ENCODE data around the gene MED15. TPM values are rescaled to one million over a fixed set of nuclear protein-coding genes. Genes with fewer than 3 reads are reported as not detected.

The MED15 gene
- total RNA-seq, 4 donors from 2014 or later: 16.5 to 110 (median 38.6) TPM

DNA sequence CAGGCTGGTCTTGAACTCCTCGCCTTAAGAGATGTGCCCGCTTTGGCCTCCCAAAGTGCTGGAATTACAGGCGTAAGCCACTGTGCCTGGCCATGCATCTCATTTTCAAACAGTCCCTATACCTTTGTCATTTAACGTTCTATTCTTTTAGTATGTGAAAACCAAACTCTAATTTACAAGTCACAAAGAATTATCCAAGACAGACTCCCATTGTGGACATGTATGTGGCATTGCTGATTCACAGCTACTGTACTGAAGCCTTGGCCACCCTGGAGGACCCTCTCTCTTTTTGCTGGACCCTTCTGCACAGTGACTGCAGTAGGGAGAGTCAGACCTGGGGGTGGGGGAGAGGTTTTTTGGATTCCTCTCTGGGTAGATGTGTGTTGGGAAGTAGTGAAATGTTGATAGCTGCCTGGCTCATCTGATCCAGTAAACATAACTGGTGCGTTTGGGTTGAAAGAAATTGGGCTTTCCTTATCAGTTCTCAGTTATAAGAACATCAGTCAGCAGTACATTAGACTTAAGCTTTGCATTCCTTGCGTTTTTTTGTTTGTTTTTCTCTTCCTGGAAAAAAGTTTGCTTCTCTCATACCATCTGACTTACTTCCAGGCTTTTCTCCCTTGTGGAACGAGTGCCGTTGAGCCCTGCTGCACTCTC, 65.9 kb downstream of the MED15 start:
- intact Hi-C loops (cut with DNase I; ENCODE audit: low total_unique reads): no loop called here
- no peak for TF ChIP-seq POLR2A (IDR thresholded peaks at IDR 0.05)
- TF ChIP-seq, protein P1, sequence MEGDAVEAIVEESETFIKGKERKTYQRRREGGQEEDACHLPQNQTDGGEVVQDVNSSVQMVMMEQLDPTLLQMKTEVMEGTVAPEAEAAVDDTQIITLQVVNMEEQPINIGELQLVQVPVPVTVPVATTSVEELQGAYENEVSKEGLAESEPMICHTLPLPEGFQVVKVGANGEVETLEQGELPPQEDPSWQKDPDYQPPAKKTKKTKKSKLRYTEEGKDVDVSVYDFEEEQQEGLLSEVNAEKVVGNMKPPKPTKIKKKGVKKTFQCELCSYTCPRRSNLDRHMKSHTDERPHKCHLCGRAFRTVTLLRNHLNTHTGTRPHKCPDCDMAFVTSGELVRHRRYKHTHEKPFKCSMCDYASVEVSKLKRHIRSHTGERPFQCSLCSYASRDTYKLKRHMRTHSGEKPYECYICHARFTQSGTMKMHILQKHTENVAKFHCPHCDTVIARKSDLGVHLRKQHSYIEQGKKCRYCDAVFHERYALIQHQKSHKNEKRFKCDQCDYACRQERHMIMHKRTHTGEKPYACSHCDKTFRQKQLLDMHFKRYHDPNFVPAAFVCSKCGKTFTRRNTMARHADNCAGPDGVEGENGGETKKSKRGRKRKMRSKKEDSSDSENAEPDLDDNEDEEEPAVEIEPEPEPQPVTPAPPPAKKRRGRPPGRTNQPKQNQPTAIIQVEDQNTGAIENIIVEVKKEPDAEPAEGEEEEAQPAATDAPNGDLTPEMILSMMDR (IDR thresholded peaks at IDR 0.05): no peak
- no peaks in the 10 kb centered on the region for H3K9me3 ChIP-seq
- H3K27ac ChIP-seq: no peak overlapping the region
- no peak overlapping the region for H3K4me3 ChIP-seq
- peaks cover 7 to 12% of the 10 kb centered on the region in 2 donors for H3K4me1 ChIP-seq
- H3K36me3 ChIP-seq: no peaks in the 10 kb centered on the region
- no peak for DNase-seq
- no peaks in the 10 kb centered on the region for H3K27me3 ChIP-seq

GRCh38 chr22:20573833-20574615, 66.6 kb downstream of the MED15 start:
- no peak for DNase-seq
- no peak overlapping the region for H3K27ac ChIP-seq
- H3K27me3 ChIP-seq: no peaks in the 10 kb centered on the region
- H3K9me3 ChIP-seq: no peaks in the 10 kb centered on the region
- intact Hi-C loops (cut with DNase I; ENCODE audit: low total_unique reads): no loop called here
- H3K36me3 ChIP-seq: no peaks in the 10 kb centered on the region
- peaks cover 2 to 8% of the 10 kb centered on the region in 2 donors for H3K4me1 ChIP-seq
- no peak for TF ChIP-seq POLR2A (IDR thresholded peaks at IDR 0.05)
- H3K4me3 ChIP-seq: no peak overlapping the region

GRCh38 chr22:20574920-20575353, 67.5 kb downstream of the MED15 start:
- no peak overlapping the region for H3K4me3 ChIP-seq
- no peaks in the 10 kb centered on the region for H3K4me1 ChIP-seq
- H3K27ac ChIP-seq: no peak overlapping the region
- H3K9me3 ChIP-seq: no peaks in the 10 kb centered on the region
- TF ChIP-seq POLR2A (IDR thresholded peaks at IDR 0.05): no peak
- TF ChIP-seq, protein P1 (IDR thresholded peaks at IDR 0.05): no peak
- H3K36me3 ChIP-seq: no peaks in the 10 kb centered on the region
- intact Hi-C loops (cut with DNase I; ENCODE audit: low total_unique reads): no loop called here
- no peak for DNase-seq
- no peaks in the 10 kb centered on the region for H3K27me3 ChIP-seq

DNA sequence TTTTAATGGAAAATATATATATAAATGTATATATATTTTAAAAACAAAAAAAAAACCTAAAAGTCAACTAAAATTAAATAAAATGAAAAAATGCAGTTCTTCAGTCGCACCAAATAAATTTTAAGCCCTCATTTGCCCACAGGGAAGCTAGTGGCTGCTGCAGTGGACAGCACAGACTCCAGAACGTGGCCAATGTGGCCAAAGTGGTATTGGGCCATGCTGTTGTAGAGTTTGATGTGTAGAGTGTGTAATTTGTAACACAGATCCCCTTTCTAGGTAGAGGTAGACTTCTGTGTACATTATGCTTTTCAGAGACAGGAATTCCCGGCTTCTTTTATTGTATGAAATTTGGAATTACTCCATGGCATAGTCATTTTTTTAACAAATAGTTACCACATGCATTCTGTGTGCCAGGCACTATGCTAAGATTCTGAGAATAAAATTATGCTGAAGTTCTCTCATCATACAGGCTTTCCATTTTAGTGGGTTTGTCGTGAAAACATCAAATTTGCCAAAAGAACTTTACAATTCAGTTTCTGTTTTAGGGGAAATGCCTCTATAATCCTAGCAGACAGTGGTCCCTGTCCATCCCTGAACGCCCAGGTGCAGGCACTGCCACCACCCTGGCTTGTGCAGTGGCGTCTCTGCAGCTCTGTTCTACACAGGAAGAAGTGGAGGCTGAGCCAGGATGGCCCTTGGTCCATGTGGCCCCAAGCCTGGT, 68.5 kb downstream of the MED15 start:
- TF ChIP-seq POLR2A (IDR thresholded peaks at IDR 0.05): no peak
- TF ChIP-seq, protein P1 (IDR thresholded peaks at IDR 0.05): no peak
- DNase-seq: no peak
- no peaks in the 10 kb centered on the region for H3K4me1 ChIP-seq
- no peaks in the 10 kb centered on the region for H3K9me3 ChIP-seq
- H3K27ac ChIP-seq: no peak overlapping the region
- no peaks in the 10 kb centered on the region for H3K36me3 ChIP-seq
- H3K27me3 ChIP-seq: no peaks in the 10 kb centered on the region
- intact Hi-C loops (cut with DNase I; ENCODE audit: low total_unique reads): no loop called here
- H3K4me3 ChIP-seq: no peak overlapping the region

DNA sequence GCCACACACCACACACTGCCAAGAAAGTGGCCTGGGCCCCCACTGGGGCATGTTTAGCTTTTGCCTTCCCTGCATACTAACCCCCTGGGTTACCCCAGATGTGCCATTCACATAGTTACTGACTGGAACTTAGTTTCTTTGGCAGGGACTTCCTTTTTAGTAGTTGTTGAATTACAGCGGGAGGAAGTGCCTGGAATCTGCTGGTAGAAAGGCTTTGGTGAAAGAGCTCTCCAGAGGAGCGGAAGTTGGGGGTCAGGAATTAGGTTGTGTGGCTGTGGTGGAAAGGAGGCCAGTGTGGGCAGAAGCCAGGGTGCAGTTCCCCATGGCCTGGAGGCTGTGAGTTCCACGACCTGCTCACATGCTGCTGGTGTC, 69.0 kb downstream of the MED15 start:
- no peak overlapping the region for H3K27ac ChIP-seq
- no peaks in the 10 kb centered on the region for H3K36me3 ChIP-seq
- no peaks in the 10 kb centered on the region for H3K4me1 ChIP-seq
- no peak for DNase-seq
- TF ChIP-seq POLR2A (IDR thresholded peaks at IDR 0.05): no peak
- TF ChIP-seq, protein P1 (IDR thresholded peaks at IDR 0.05): no peak
- H3K9me3 ChIP-seq: no peaks in the 10 kb centered on the region
- no peaks in the 10 kb centered on the region for H3K27me3 ChIP-seq
- intact Hi-C loops (cut with DNase I; ENCODE audit: low total_unique reads): no loop called here
- H3K4me3 ChIP-seq: no peak overlapping the region

Data from uterus (tissue), 4 donors.